Prostate gland (tissue), 2 donors: ENCODE measurements around the gene TARP.

Experiments used
- DNase-seq: peaks from one replicate; pipeline ENCODE4 v3.0.0-alpha.2; 2019; ENCODE audit warnings: low spot score
- H3K27ac ChIP-seq, 2 donors: fragments of 200-600 bp; sonication (generic); 2 replicates each; pipeline ENCODE4 v1.5.1; 2017 to 2019
- H3K27me3 ChIP-seq: fragments of 200-600 bp; sonication (generic); replicated peaks from 2 replicates; pipeline ENCODE4 v1.5.1; 2019; ENCODE audit not compliant: insufficient read depth
- H3K36me3 ChIP-seq, 2 donors: fragments of 200-600 bp; sonication (generic); 1 replicate in 1 of 2; 2 replicates in 1 of 2; pipeline versions ENCODE4 v1.5.1 to v1.8.1; 2017 to 2019
- H3K4me1 ChIP-seq: fragments of 200-600 bp; sonication (generic); replicated peaks from 2 replicates; pipeline ENCODE4 v1.5.1; 2019
- H3K4me3 ChIP-seq, 2 donors: fragments of 200-600 bp; sonication (generic); 2 replicates each; pipeline ENCODE4 v1.5.1; 2017 to 2019
- H3K9me3 ChIP-seq: fragments of 200-600 bp; sonication (generic); 2 replicates; pipeline ENCODE4 v1.5.1; 2017
- CTCF ChIP-seq, 4 experiments: fragments of 200-600 bp in 2 of 4; fragments of 450-650 bp in 2 of 4; sonication (generic) in 2 of 4; IDR thresholded peaks; 1 replicate in 3 of 4; 2 replicates in 1 of 4; pipeline ENCODE4 v1.5.1; 2016 to 2019; ENCODE audit warnings: antibody characterized with exemption in 4 of 4, mild to moderate bottlenecking in 2 of 4, moderate library complexity in 2 of 4
- POLR2A ChIP-seq: fragments of 450-650 bp; IDR thresholded peaks from one replicate; pipeline ENCODE4 v1.6.1; 2016; ENCODE audit warnings: antibody characterized with exemption, mild to moderate bottlenecking
- POLR2AphosphoS5 ChIP-seq: sonication (generic); formaldehyde crosslinking; IDR thresholded peaks from one replicate; pipeline ENCODE4 v1.6.1; 2017; ENCODE audit warnings: antibody characterized with exemption
- WGBS: methylation state at CpG from one replicate; pipeline ENCODE4 v1.1.5; 2018; 5-methylcytosine and 5-hydroxymethylcytosine counted together
- intact Hi-C: fragments of 100-400 bp; cut with DNase I; formaldehyde crosslinking; loops from one replicate; pipeline ENCODE4 v1.14.2; 2022

The TARP gene

GRCh38 chr7:38273286-38273995 lies at the start of gene TARP:
Gene TARP, minus strand, starts transcription at chr7:38273636.
- TF ChIP-seq CTCF (IDR thresholded peaks at IDR 0.05) = no peak
- Histone ChIP-seq H3K36me3 (no peaks in the 10 kb centered on the region), H3K9me3 (no peaks in the 10 kb centered on the region), H3K4me1 (no peaks in the 10 kb centered on the region), H3K27me3 (no peaks in the 10 kb centered on the region), H3K4me3 (no peak within 1 kb of the TSS), H3K27ac (peak within 1 kb of the TSS; percentile 14 to 16)
- intact Hi-C loops = no loop called here
- 61% methylated on average over 2 of the region's 2 CpGs for WGBS
- no peak for DNase-seq

GRCh38 chr7:38323156-38323555 lies 49.7 kb upstream of the TARP start:
- intact Hi-C loops = no loop called here
- WGBS = 95% methylated on average over 3 of the region's 3 CpGs
- H3K36me3 ChIP-seq = no peaks in the 10 kb centered on the region
- no peak for TF ChIP-seq POLR2AphosphoS5
- no peak for TF ChIP-seq CTCF (IDR thresholded peaks at IDR 0.05)
- no peak for TF ChIP-seq POLR2A
- DNase-seq = no peak
- no peaks in the 10 kb centered on the region for H3K27me3 ChIP-seq
- H3K9me3 ChIP-seq = no peaks in the 10 kb centered on the region
- no peak overlapping the region for H3K27ac ChIP-seq
- no peak overlapping the region for H3K4me3 ChIP-seq
- no peaks in the 10 kb centered on the region for H3K4me1 ChIP-seq

GRCh38 chr7:38322461-38322860 lies 49.0 kb upstream of the TARP start:
- no peak overlapping the region for H3K4me3 ChIP-seq
- no peaks in the 10 kb centered on the region for H3K4me1 ChIP-seq
- no peak overlapping the region for H3K27ac ChIP-seq
- no peaks in the 10 kb centered on the region for H3K36me3 ChIP-seq
- H3K27me3 ChIP-seq = no peaks in the 10 kb centered on the region
- intact Hi-C loops = no loop called here
- H3K9me3 ChIP-seq = no peaks in the 10 kb centered on the region
- no peak for DNase-seq
- 99% methylated on average over 5 of the region's 5 CpGs for WGBS
- no peak for TF ChIP-seq POLR2A
- no peak for TF ChIP-seq CTCF (IDR thresholded peaks at IDR 0.05)
- TF ChIP-seq POLR2AphosphoS5 = no peak

GRCh38 chr7:38321967-38322366 lies 48.5 kb upstream of the TARP start:
- intact Hi-C loops = no loop called here
- 97% methylated on average over 2 of the region's 2 CpGs for WGBS
- Histone ChIP-seq H3K27ac (no peak overlapping the region), H3K36me3 (no peaks in the 10 kb centered on the region), H3K9me3 (no peaks in the 10 kb centered on the region), H3K4me1 (no peaks in the 10 kb centered on the region), H3K27me3 (no peaks in the 10 kb centered on the region), H3K4me3 (no peak overlapping the region)
- no peak for DNase-seq
- no peak for TF ChIP-seq POLR2A
- no peak for TF ChIP-seq POLR2AphosphoS5
- TF ChIP-seq CTCF (IDR thresholded peaks at IDR 0.05) = no peak

- TF ChIP-seq POLR2A = no peak
- TF ChIP-seq POLR2AphosphoS5 = no peak
- TF ChIP-seq CTCF (IDR thresholded peaks at IDR 0.05) = no peak
- Histone ChIP-seq H3K4me3 (no peak overlapping the region), H3K27ac (no peak overlapping the region), H3K9me3 (no peaks in the 10 kb centered on the region), H3K27me3 (no peaks in the 10 kb centered on the region), H3K4me1 (no peaks in the 10 kb centered on the region), H3K36me3 (no peaks in the 10 kb centered on the region)
- 69% methylated on average over 3 of the region's 3 CpGs for WGBS
- intact Hi-C loops = no loop called here
- DNase-seq = no peak
These were observed 48.1 kb upstream of the TARP start for GRCh38 chr7:38321515-38321944.
